HG03469 (cell line): ENCODE results near the gene RETREG2.
"Not testable (repeated sequence)": the region's sequence is repeated elsewhere in the genome, so short reads cannot be mapped to it uniquely, and the experiment has no call there.

ENCODE experiments used
- ATAC-seq: cut with Tn5 transposase; IDR thresholded peaks from one replicate; pipeline ENCODE4 v1.9.1; 2021; ENCODE audit warnings: mild to moderate bottlenecking, moderate library complexity, moderate number of reproducible peaks; ENCODE audit not compliant: unreplicated experiment

RETREG2 gene

DNA sequence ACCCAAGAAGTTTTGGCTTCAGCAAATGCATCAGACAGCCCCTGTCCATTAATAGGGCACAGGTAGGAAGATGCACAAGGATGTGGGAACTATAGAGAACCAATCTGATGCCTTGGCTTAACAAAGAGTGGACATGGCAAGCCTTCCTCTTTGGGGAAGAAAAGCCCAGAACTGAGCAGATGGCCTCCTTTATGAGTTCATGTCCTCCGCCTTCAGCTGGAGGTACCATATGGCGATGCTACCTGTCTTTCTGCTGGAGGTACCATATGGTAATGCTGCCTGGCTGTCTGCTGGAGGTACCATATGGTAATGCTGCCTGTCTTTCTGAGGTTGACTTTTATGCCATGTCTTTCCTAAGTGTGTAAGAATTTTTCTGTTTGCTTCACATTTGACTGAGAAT lies 6.0 kb downstream of the RETREG2 start:
- ATAC-seq, result no peak

DNA sequence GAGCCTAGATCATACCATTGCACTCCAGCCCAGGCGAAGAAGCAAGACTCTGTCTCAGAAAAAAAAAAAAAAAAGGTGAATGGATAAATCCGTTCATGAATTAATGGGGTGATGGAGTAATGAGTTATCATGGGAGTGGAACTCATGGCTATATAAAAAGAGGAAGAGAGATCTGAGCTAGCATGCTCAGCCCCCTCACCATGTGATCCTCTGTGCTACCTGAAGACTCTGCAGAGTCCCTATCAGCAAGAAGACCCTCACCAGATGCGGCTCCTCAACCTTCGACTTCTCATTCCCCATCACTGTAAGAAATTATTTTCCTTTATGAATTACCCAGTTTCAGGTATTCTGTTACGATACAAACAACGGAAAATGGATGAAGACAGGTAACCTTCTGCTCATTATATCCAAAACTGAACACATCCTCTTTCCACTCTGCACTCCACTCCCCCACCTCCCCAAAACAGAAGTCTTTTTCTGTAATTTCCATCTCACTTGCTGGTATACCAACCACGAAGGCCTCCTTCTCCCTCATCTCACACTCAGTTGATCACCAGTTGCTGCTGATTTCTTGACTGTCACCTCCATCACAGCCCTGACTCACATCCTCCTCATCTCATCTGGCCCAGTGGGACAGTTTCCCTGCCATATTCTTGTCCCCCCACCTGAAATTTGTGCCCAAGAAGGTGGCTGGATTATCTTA lies 8.8 kb downstream of the RETREG2 start:
- ATAC-seq, result no peak

DNA sequence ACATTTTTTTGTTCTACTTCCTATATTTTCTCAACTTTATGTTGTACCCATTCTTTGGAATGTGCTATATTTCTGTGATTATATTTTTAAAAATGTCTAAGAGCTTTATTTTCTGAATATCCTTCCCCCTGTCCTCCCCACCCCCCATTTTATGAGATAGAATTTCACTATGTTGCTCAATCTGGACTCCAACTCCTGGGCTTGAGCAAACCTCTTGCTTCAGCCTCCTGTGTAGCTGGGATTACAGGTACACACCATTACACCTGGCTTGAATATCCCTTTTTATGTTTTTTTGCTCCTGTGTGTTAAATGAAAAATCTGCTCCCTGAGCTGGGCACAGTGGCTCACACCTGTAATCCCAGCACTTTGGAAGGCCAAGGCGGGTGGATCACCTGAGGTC lies 19.3 kb downstream of the RETREG2 start:
- ATAC-seq, result no peak

DNA sequence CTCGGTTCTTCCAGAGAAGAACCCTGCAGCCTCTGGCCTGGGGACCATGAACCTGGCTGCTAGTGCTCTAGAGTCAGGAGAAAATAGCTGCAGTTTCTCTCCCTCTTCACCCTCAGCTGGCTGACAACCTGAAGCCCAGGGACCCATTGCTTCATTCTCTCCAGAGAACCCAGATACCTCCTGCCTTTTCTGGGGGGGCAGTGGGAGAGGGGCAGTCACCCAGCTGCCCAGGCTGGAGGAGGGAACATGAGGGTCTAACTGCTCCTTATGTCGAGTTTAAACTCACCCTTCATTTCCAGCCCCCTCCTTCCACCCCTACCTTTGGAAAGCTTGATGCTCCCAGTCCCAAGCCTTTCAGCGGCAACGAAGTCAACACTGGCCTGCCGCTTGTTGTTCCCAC lies 20.9 kb downstream of the RETREG2 start:
- no peak for ATAC-seq

DNA sequence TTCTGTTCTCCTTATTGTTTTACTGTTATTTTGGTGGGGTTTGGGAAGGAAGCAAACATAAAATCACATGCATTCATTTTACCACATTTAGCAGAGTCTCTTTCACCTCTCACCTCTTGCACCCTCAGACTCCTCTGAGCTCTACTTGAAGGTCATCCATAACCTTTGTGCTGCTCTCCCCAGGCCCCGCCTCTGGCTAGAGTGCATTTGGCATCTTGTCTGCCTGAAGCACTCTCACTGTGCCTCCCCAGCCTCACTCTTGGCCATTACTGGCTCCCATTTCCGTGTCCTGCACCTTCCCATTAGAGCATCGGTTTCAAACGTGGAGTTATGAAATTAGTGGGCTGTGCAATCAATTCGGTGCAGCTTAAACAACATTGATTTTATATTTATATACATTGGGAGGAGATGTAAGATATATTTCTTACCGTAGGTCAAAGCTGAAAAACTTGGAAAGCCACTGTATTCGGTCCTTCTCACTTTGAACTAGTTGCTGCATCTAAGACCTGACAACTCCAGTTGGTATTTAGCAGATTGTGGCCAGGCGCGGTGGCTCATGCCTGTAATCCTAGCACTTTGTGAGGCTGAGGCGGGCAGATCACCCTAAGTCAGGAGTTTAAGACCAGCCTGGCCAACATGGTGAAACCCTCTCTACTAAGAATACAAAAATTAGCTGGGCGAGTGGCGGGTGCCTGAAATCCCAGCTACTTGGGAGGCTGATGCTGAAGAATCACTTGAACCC lies 21.6 kb downstream of the RETREG2 start:
- ATAC-seq, result no peak

DNA sequence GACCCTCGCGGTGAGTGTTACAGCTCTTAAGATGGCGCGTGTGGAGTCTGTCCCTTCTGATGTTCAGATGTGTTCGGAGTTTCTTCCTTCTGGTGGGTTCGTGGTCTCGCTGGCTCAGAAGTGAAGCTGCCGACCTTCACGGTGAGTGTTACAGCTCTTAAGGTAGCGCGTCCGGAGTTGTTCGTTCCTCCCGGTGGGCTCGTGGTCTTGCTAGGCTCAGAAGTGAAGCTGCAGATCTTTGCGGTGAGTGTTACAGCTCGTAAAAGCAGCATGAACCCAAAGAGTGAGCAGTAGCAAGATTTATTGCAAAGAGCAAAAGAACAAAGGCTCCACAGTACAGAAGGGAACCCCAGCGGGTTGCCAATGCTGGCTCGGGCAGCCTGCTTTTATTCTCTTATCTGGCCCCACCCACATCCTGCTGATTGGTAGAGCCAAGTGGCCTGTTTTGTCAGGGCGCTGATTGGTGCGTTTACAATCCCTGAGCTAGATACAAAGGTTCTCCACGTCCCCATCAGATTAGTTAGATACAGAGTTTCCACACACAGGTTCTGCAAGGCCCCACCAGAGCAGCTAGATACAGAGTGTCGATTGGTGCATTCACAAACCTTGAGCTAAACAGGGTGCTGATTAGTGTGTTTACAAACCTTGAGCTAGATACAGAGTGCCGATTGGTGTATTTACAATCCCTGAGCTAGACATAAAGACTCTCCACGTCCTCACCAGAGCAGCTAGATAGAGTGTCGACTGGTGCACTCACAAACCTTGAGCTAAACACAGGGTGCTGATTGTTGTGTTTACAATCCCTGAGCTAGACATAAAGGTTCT lies 22.6 kb downstream of the RETREG2 start:
- ATAC-seq, result not testable (repeated sequence)

DNA sequence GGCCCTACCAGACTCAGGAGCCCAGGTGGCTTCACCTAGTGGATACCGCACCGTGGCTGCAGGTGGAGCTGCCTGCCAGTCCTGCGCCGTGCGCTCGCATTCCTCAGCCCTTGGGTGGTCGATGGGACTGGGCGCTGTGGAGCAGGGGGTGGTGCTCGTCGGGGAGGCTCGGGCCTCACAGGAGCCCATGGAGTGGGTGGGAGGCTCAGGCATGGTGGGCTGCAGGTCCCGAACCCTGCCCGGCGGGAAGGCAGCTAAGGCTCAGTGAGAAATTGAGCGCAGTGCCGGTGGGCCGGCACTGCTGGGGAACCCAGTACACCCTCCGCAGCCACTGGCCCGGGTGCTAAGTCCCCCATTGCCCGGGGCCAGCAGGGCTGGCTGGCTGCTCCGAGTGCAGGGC lies 23.3 kb downstream of the RETREG2 start:
- ATAC-seq, result not testable (repeated sequence)

DNA sequence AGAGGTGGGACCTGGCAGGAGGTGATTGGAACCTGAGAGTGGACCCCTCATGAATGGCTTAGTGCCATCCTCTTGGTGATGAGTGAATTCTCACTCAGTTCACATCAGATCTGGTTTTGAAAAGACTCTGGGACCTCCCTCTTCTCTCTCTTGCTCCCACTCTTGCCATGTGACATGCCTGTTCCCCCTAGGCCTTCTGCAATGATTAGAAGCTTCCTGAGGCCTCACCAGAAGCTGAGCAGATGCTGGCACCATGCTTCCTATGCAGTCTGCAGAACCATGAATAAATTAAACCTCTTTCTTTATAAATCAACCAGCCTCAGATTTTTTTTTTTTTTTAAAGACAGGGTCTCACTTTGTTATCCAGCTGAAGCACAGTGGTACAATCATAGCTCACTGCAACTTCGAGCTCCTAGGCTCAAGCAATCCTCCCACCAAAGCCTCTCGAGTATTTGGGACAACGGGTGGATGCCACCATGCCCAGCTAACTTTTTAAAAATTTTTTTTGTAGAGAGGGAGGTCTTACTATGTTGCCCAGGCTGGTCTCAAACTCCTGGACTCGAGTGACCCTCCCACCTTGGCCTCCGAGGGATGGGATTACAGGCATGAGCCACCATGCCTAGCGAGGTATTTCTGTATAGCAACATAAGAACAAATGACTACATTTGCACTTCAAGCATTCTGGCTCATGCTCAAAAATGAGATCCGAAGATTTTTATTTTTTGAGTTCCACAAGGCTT lies 26.5 kb downstream of the RETREG2 start:
- no peak for ATAC-seq

DNA sequence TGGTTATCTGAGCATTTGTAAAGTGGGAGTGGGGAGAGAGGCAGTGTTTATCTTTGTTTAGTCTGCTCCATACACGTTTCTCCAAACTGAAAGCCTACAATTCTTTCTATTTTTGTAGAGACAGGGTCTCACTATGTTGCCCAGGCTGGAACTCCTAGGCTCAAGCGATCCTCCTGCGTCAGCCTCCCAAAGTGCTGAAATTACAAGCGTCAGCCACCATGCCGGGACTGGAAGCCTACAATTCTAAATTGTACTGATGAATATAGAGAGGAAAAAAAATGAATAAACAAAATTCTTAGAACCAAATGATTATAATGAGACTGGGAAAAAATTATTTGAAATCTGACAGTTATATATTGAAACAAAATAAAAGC lies 27.1 kb downstream of the RETREG2 start:
- no peak for ATAC-seq

DNA sequence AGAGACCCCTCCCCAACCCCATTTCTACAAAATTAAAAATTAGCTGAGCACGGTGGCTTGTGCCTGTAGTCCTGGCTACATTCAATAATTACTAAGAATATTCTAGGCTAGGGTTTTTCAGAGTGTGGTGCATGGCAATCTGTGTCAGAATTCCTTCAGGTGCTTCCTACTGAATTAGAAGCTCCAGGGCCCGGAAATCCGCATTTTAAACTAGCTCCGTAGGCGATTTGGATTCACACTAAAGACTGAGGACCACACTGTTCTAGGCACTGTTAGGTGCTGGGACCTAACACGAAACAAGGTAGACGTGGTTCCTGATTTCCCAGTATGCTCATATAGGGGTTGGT lies 27.9 kb downstream of the RETREG2 start:
- no peak for ATAC-seq

DNA sequence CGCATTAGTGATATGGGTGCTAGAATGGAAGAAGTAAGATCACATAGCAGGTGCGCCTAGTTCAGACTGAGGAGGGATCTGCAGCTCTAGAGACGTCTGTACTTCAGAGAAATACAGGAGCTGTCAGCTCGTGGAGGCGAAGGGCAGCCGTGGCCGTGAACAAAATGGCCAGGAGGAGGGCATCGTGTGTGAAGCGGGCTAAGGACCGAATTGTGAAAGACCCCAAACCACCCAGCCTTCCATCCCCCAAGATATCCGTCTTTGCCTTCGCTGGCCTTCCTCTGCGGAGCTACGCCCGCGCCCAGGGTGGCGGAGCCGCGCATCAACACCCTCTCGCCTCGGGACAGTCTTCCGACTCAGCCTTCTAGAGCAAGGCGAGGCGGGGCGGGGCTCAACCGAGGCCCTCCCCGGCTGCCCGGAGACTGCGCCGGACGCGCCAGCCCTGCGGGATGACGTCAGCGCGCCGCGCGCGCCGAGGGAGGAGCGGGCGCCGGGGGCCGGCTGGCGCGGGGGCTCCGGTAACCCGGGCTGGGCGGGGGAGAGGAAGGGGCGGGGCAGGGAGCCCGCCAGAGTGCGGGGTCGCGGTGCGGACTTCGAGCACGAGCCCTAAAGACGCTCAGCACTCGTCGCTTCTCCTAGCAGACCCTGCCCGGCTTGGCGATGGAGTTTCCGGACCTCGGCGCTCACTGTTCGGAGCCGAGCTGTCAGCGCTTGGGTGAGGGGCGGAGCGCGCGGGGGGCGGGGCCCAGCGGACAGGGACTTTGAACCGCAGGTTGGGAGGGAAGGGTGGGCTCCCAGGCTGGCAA lies 28.5 kb downstream of the RETREG2 start, which contains the start of gene ZFAND2B:
TSS of gene ZFAND2B (plus strand) at position 455 of the 806 bp plus-strand sequence. CDS start at position 661, 206 bp downstream.
- peak; percentile 97 for ATAC-seq

DNA sequence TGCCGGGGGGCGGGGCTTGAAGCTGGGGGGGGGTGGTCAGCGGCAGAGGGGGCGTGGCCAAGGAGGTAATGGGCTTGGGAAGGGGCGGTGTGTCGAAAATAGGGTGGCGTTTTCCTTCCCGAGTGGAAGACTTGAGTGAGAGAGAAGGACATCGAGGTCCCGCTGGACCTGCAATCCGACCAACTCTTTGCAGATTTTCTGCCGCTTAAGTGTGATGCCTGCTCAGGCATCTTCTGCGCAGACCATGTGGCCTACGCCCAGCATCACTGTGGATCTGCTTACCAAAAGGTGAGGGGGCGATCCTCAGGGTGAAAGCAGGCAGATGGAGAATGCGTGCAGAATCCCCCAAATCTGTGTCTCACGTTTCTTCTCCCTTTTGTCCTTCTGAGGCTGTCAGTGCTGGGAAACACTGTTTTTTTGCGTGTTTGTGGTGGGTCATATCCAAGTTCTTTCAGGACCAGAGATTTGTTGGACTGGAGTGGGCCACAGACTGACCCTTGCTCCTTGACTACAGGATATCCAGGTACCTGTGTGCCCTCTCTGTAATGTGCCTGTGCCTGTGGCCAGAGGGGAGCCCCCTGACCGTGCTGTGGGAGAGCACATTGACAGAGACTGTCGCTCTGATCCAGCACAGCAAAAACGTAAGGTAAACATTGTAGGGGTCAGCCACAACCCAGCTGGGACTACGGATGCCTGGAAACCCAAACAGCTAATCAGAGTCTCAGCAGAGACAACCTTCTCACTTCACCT lies 29.2 kb downstream of the RETREG2 start:
- ATAC-seq, result no peak

DNA sequence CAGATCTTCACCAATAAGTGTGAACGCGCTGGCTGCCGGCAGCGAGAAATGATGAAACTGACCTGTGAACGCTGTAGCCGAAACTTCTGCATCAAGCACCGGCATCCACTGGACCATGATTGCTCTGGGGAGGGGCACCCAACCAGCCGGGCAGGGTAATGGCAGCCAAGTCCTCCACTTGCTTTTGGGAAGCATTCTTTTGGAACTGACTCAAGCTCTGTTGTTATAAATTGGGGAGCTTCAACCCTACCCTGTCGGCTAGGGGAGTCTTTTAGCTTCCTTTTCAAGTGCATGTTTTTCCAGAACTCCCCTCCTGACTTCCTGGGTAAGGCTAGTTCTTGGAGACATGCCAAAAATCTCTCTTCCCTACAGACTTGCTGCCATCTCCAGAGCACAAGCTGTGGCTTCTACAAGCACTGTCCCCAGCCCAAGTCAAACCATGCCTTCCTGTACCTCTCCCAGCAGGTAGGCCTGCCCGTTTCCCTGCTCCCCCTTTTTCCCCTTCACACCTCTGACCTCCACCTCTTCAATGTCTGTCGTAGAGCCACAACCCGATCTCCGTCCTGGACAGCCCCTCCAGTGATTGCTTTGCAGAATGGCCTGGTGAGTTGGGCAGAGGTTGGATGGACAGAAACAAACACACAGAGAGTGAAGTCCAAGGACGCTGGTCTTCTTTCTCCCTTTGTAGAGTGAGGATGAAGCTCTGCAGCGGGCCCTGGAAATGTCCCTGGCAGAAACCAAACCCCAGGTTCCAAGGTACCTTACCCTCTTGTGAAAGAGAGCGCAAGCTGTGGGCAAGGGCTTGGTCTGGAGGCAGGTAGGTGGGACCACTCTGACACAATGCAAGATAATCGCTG lies 30.0 kb downstream of the RETREG2 start:
- ATAC-seq, result no peak

DNA sequence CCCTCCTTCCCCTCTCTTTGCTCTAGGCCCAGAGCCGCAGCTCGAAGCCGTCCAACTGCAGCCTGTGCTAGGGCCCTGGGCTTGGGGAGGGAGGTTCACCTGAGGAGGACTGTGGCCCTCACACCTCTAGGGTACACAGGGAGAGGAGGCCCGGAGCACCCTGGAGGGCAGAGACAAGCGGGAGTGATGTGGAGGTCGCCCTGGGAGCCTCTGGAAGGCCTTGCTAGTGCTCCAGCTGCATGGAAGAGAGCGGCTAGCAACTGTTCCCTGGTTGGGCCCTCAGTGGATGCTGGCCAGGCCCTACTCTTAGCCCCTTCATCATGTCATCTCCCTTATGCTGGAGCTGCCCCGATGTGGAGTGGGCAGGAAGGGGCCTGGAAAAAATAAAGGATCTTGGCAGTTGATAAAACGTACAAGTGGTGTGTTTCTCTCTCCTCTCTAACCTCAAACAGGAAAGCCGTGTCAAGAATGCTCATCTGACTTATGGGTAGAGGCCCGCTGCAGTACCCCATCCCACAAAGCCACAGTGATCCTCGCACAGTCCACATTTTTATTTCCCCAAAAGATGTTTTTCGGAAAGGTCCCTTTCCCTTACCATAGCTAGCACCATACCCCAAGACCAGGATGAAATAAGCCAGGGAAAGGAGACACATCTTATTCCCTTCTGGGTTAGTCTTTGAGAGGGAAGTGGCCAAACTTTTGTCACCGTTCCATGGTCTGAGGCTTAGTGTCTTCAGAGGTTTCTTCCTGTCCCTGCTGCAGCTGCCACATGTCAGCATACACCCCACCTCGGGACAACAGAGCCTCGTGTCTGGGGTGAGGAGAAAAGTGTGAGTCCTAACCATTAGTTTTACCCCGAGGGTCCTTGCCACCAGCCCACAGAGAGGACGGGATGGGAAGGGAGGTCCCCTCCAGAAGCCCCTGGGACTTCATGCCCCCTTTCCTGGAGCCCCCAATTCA lies 31.4 kb downstream of the RETREG2 start:
- no peak for ATAC-seq

DNA sequence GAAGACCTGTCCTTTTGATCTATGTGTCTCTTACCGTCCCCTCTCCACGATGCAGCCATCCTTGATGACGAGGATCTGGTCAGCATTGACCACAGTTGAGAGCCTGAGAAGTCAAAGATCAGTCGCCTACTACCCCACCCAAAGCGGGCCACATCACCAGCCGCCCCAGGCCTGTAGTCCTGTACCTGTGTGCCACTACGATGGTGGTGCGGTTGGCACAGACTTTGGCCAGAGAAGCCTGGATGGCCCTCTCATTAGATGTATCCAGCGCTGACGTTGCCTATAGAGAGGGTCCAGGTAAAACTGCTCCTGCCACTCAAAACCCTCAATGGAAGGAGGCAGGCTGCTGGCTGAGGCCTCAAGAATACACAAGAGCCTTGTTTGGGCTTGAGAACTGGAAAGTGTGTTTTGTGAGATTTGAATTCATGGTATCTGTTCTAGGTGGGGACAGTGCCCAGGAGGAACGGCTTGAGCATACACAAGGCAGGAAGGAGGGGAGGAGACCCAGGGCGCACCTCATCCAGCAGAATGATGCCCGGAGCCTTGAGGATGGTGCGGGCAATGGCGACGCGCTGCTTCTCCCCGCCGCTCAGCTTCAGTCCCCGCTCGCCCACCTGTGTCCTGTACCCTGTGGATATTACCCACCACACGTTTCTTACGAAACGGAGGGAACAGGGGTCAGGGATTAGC lies 32.3 kb downstream of the RETREG2 start:
- no peak for ATAC-seq

DNA sequence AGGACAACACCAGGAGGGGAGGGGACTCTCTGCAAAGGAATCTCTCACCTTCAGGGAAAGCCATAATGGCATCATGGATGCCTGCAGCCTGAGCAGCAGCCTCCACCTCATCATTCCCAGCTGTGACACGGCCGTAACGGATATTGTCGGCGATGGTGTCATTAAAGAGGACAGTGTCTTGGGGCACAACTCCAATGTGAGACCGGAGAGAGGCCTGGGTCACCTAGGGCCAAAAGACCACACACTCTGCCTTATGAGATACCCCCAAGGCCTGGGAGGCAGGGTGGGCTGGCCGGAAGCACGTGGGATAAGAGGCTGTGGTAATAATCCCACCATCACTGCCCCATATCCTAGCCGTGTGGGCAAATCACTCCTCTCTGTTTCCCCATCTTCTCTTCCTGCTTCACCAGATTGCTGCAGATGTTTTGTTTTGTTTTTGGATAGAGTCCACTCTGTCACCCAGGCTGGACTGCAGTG lies 32.8 kb downstream of the RETREG2 start:
- ATAC-seq, result no peak

DNA sequence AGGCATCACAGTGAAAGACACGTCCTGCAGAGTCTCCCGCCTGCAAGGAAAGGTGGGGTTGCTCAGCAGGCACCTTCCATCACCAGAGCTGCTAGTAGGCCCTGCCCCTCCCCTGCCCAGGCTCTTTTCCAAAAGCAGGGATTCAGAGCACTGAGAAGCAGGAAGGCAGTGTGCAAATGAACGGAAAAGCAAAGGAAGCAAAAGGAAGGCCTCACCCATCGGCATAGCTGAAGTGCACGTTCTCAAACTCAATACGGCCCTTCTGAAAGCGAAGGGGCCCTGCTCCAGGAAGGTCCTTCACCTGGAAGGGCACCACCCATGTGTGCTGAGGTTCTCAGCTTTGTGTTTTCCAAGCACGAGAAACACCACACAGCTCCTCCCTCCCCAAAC lies 34.9 kb downstream of the RETREG2 start:
- ATAC-seq, result no peak
